GM23338 (cell line): ENCODE results near the gene AFF1. TPM values are rescaled to one million over a fixed set of nuclear protein-coding genes. Genes with fewer than 3 reads are reported as not detected.

Source experiments
- ATAC-seq: fragments of 200-7000 bp; cut with Tn5 transposase; 3 replicates; pipeline ENCODE4 v1.9.1; 2020
- DNase-seq: peaks from one replicate; pipeline ENCODE4 v3.0.0-alpha.2; 2015; ENCODE audit warnings: low spot score
- H2AFZ ChIP-seq: fragments of 200-600 bp; sonication (generic); 2 replicates; pipeline ENCODE4 v1.8.0; 2016; ENCODE audit warnings: antibody characterized with exemption, mild to moderate bottlenecking, moderate library complexity
- H3F3A ChIP-seq: fragments of 200-600 bp; sonication (generic); replicated peaks from 2 replicates; pipeline ENCODE4 v1.8.0; 2017; ENCODE audit warnings: antibody characterized with exemption, mixed run types, low read depth
- H3K27ac ChIP-seq: fragments of 200-600 bp; sonication (generic); 2 replicates; pipeline ENCODE4 v1.6.1; 2016; ENCODE audit warnings: low read depth
- H3K27me3 ChIP-seq: fragments of 200-600 bp; sonication (generic); 2 replicates; pipeline ENCODE4 v1.8.0; 2016; ENCODE audit warnings: mild to moderate bottlenecking, mixed run types, moderate library complexity; ENCODE audit not compliant: insufficient read depth
- H3K36me3 ChIP-seq: fragments of 200-600 bp; sonication (generic); 2 replicates; pipeline ENCODE4 v1.8.0; 2016; ENCODE audit warnings: mild to moderate bottlenecking; ENCODE audit not compliant: insufficient read depth
- H3K4me1 ChIP-seq: fragments of 200-600 bp; sonication (generic); 2 replicates; pipeline ENCODE4 v1.8.0; 2016; ENCODE audit warnings: mild to moderate bottlenecking, moderate library complexity; ENCODE audit not compliant: insufficient read depth
- H3K4me2 ChIP-seq: fragments of 200-600 bp; sonication (generic); 2 replicates; pipeline ENCODE4 v1.7.1; 2017; ENCODE audit warnings: mixed run types
- H3K4me3 ChIP-seq: fragments of 200-600 bp; sonication (generic); 2 replicates; pipeline ENCODE4 v1.6.1; 2016; ENCODE audit warnings: mixed run types
- H3K79me2 ChIP-seq: fragments of 200-600 bp; sonication (generic); replicated peaks from 2 replicates; pipeline ENCODE4 v1.8.0; 2017; ENCODE audit warnings: mild to moderate bottlenecking; ENCODE audit not compliant: insufficient read depth
- H3K9me2 ChIP-seq: fragments of 200-600 bp; sonication (generic); 2 replicates; pipeline ENCODE4 v1.8.0; 2017; ENCODE audit not compliant: insufficient read depth
- H4K20me1 ChIP-seq: fragments of 200-600 bp; sonication (generic); replicated peaks from 2 replicates; pipeline ENCODE4 v1.8.0; 2017; ENCODE audit warnings: mild to moderate bottlenecking; ENCODE audit not compliant: insufficient read depth
- H3K27ac Mint-ChIP-seq: 2 replicates; pipeline ENCODE4 v1.8.0; 2020; ENCODE audit warnings: inconsistent platforms, mild to moderate bottlenecking, moderate library complexity, mixed read lengths
- H3K27me3 Mint-ChIP-seq: 3 replicates; pipeline ENCODE4 v1.8.0; 2022; ENCODE audit warnings: low read depth, mild to moderate bottlenecking, moderate library complexity, mixed read lengths, inconsistent platforms; ENCODE audit not compliant: insufficient read depth, poor library complexity
- H3K36me3 Mint-ChIP-seq: 3 replicates; pipeline ENCODE4 v1.8.0; 2021; ENCODE audit warnings: low read depth, mild to moderate bottlenecking, inconsistent platforms, moderate library complexity, mixed read lengths
- H3K4me1 Mint-ChIP-seq: 3 replicates; pipeline ENCODE4 v1.8.0; 2020; ENCODE audit warnings: mild to moderate bottlenecking, inconsistent platforms, mixed read lengths
- H3K4me3 Mint-ChIP-seq: 3 replicates; pipeline ENCODE4 v1.8.0; 2021; ENCODE audit warnings: moderate library complexity, mild to moderate bottlenecking, inconsistent platforms, mixed read lengths
- H3K9me3 Mint-ChIP-seq: 3 replicates; pipeline ENCODE4 v1.8.0; 2020; ENCODE audit warnings: moderate library complexity, mild to moderate bottlenecking, inconsistent platforms, mixed read lengths
- ETS1 ChIP-seq: IDR thresholded peaks from 2 replicates; pipeline ENCODE4 v1.6.1; 2016; ENCODE audit warnings: antibody characterized with exemption
- EZH2 ChIP-seq: fragments of 200-600 bp; sonication (generic); IDR thresholded peaks from one replicate; pipeline ENCODE4 v1.8.0; 2017; ENCODE audit warnings: antibody characterized with exemption, mild to moderate bottlenecking, low read depth; ENCODE audit not compliant: unreplicated experiment
- EZH2phosphoT487 ChIP-seq: fragments of 200-600 bp; sonication (generic); IDR thresholded peaks from one replicate; pipeline ENCODE4 v1.8.1; 2018; ENCODE audit warnings: antibody characterized with exemption; ENCODE audit not compliant: unreplicated experiment
- NANOG ChIP-seq: IDR thresholded peaks from 2 replicates; pipeline ENCODE4 v1.6.1; 2016; ENCODE audit warnings: antibody characterized with exemption, borderline replicate concordance
- POLR2AphosphoS5 ChIP-seq: IDR thresholded peaks from 2 replicates; pipeline ENCODE4 v1.6.1; 2016; ENCODE audit warnings: antibody characterized with exemption, low read depth
- REST ChIP-seq: IDR thresholded peaks from one replicate; pipeline ENCODE4 v1.6.1; 2018; ENCODE audit warnings: antibody characterized with exemption; ENCODE audit not compliant: unreplicated experiment
- STAT1 ChIP-seq: IDR thresholded peaks from one replicate; pipeline ENCODE4 v1.6.1; 2016; ENCODE audit warnings: antibody characterized with exemption; ENCODE audit not compliant: unreplicated experiment
- ZNF114 ChIP-seq: fragments of 250-450 bp; sonication (Bioruptor Pico); IDR thresholded peaks from 2 replicates; pipeline ENCODE4 v1.5.0; 2020; ENCODE audit warnings: mild to moderate bottlenecking, moderate library complexity
- ZNF331 ChIP-seq: fragments of 250-450 bp; sonication (Bioruptor Pico); IDR thresholded peaks from 2 replicates; pipeline ENCODE4 v1.5.0; 2020; ENCODE audit warnings: low read depth, mild to moderate bottlenecking, moderate library complexity
- polyA plus RNA-seq: library from polyadenylated mRNA; unstranded; fragments of >200 nt; fragmentation: Nextera tagmentation; extraction: Ambion mirVana; gene quantifications from 2 replicates; pipeline ENCODE4 v1.2.1, GENCODE V29; 2016
- total RNA-seq: library from RNA; depleted of rRNA; stranded (reverse); fragments of >200 nt; shearing (Covaris generic); gene quantifications from 2 replicates; pipeline ENCODE4 v1.2.3, GENCODE V29; 2014
- TF ChIP-seq, protein P1 (sequence below), 2 experiments: fragments of 200-600 bp in 1 of 2; sonication (generic) in 1 of 2; conservative IDR thresholded peaks; 2 replicates each; pipeline versions ENCODE4 v1.5.1 to v1.6.1; 2016 to 2017; ENCODE audit warnings: antibody characterized with exemption in 2 of 2, low read depth in 2 of 2, mild to moderate bottlenecking in 2 of 2, moderate library complexity in 1 of 2
- TF ChIP-seq, protein P2 (sequence below): fragments of 250-450 bp; sonication (Bioruptor Pico); IDR thresholded peaks from 2 replicates; pipeline ENCODE4 v1.5.0; 2020; ENCODE audit warnings: mild to moderate bottlenecking, moderate library complexity

AFF1 gene
- total and polyA plus RNA-seq, 2 experiments from 2014 or later = 42.6 to 67.2 TPM

GRCh38 chr4:87089368-87089767 is 154.6 kb downstream of the AFF1 start (continued):
- no peak for TF ChIP-seq EZH2
- TF ChIP-seq, protein P1, sequence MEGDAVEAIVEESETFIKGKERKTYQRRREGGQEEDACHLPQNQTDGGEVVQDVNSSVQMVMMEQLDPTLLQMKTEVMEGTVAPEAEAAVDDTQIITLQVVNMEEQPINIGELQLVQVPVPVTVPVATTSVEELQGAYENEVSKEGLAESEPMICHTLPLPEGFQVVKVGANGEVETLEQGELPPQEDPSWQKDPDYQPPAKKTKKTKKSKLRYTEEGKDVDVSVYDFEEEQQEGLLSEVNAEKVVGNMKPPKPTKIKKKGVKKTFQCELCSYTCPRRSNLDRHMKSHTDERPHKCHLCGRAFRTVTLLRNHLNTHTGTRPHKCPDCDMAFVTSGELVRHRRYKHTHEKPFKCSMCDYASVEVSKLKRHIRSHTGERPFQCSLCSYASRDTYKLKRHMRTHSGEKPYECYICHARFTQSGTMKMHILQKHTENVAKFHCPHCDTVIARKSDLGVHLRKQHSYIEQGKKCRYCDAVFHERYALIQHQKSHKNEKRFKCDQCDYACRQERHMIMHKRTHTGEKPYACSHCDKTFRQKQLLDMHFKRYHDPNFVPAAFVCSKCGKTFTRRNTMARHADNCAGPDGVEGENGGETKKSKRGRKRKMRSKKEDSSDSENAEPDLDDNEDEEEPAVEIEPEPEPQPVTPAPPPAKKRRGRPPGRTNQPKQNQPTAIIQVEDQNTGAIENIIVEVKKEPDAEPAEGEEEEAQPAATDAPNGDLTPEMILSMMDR (conservative IDR thresholded peaks at IDR 0.05; ENCODE audit: low read depth in 2 of 2) = no peak

GRCh38 chr4:87090305-87090704 is 155.5 kb downstream of the AFF1 start:
- H3K4me2 ChIP-seq = no peak overlapping the region
- Mint-ChIP-seq H3K36me3 (peaks cover 12% of the 10 kb centered on the region), H3K27me3 (peaks cover 3% of the 10 kb centered on the region), H3K27ac (no peak overlapping the region), H3K4me3 (no peak overlapping the region), H3K4me1 (peaks cover 16% of the 10 kb centered on the region), H3K9me3 (no peaks in the 10 kb centered on the region)
- DNase-seq = no peak
- ATAC-seq = no peak
- no peaks in the 10 kb centered on the region; the same call in 1 of the 2 replicates for H4K20me1 ChIP-seq
- H3K9me2 ChIP-seq = no peaks in the 10 kb centered on the region
- H3K27ac ChIP-seq = no peak overlapping the region
- H3F3A ChIP-seq = no peaks in the 10 kb centered on the region
- no peak overlapping the region for H2AFZ ChIP-seq
- peaks cover 18% of the 10 kb centered on the region; the same call in 1 of the 2 replicates for H3K36me3 ChIP-seq
- no peaks in the 10 kb centered on the region for H3K79me2 ChIP-seq
- no peaks in the 10 kb centered on the region for H3K27me3 ChIP-seq
- H3K4me1 ChIP-seq = no peaks in the 10 kb centered on the region
- H3K4me3 ChIP-seq = no peak overlapping the region
- TF ChIP-seq EZH2 (no peak), EZH2phosphoT487 (no peak), ZNF114 (CRISPR knock-in tag) (no peak), NANOG (no peak), POLR2AphosphoS5 (no peak), ETS1 (no peak), REST (no peak), STAT1 (no peak), ZNF331 (CRISPR knock-in tag) (no peak)
- TF ChIP-seq, protein P2, sequence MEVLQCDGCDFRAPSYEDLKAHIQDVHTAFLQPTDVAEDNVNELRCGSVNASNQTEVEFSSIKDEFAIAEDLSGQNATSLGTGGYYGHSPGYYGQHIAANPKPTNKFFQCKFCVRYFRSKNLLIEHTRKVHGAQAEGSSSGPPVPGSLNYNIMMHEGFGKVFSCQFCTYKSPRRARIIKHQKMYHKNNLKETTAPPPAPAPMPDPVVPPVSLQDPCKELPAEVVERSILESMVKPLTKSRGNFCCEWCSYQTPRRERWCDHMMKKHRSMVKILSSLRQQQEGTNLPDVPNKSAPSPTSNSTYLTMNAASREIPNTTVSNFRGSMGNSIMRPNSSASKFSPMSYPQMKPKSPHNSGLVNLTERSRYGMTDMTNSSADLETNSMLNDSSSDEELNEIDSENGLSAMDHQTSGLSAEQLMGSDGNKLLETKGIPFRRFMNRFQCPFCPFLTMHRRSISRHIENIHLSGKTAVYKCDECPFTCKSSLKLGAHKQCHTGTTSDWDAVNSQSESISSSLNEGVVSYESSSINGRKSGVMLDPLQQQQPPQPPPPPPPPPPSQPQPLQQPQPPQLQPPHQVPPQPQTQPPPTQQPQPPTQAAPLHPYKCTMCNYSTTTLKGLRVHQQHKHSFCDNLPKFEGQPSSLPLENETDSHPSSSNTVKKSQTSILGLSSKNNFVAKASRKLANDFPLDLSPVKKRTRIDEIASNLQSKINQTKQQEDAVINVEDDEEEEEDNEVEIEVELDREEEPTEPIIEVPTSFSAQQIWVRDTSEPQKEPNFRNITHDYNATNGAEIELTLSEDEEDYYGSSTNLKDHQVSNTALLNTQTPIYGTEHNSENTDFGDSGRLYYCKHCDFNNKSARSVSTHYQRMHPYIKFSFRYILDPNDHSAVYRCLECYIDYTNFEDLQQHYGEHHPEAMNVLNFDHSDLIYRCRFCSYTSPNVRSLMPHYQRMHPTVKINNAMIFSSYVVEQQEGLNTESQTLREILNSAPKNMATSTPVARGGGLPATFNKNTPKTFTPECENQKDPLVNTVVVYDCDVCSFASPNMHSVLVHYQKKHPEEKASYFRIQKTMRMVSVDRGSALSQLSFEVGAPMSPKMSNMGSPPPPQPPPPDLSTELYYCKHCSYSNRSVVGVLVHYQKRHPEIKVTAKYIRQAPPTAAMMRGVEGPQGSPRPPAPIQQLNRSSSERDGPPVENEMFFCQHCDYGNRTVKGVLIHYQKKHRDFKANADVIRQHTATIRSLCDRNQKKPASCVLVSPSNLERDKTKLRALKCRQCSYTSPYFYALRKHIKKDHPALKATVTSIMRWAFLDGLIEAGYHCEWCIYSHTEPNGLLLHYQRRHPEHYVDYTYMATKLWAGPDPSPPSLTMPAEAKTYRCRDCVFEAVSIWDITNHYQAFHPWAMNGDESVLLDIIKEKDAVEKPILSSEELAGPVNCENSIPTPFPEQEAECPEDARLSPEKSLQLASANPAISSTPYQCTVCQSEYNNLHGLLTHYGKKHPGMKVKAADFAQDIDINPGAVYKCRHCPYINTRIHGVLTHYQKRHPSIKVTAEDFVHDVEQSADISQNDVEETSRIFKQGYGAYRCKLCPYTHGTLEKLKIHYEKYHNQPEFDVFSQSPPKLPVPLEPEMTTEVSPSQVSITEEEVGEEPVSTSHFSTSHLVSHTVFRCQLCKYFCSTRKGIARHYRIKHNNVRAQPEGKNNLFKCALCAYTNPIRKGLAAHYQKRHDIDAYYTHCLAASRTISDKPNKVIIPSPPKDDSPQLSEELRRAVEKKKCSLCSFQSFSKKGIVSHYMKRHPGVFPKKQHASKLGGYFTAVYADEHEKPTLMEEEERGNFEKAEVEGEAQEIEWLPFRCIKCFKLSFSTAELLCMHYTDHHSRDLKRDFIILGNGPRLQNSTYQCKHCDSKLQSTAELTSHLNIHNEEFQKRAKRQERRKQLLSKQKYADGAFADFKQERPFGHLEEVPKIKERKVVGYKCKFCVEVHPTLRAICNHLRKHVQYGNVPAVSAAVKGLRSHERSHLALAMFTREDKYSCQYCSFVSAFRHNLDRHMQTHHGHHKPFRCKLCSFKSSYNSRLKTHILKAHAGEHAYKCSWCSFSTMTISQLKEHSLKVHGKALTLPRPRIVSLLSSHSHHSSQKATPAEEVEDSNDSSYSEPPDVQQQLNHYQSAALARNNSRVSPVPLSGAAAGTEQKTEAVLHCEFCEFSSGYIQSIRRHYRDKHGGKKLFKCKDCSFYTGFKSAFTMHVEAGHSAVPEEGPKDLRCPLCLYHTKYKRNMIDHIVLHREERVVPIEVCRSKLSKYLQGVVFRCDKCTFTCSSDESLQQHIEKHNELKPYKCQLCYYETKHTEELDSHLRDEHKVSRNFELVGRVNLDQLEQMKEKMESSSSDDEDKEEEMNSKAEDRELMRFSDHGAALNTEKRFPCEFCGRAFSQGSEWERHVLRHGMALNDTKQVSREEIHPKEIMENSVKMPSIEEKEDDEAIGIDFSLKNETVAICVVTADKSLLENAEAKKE = no peak
